Subcutaneous adipose tissue (tissue), 4 donors: ENCODE measurements around the gene ROGDI. TPM values are rescaled to one million over a fixed set of nuclear protein-coding genes. Genes with fewer than 3 reads are reported as not detected.

ENCODE experiments used
- CTCF ChIP-seq: fragments of 450-650 bp; IDR thresholded peaks from one replicate; pipeline ENCODE4 v1.5.1; 2016; ENCODE audit warnings: low read depth, mild to moderate bottlenecking, control low read depth, antibody characterized with exemption, moderate library complexity
- total RNA-seq, 4 donors: library from RNA; depleted of rRNA; stranded (reverse); fragments of >200 nt; gene quantifications; one replicate each; pipeline ENCODE4 v1.1.0, GENCODE V29; 2016

ROGDI gene
- total RNA-seq, 4 donors from 2014 or later = 4.2 to 8.8 (median 5.5) TPM

GRCh38 chr16:4780235-4780634 lies 22.2 kb downstream of the ROGDI start:
- no peak for TF ChIP-seq CTCF

DNA sequence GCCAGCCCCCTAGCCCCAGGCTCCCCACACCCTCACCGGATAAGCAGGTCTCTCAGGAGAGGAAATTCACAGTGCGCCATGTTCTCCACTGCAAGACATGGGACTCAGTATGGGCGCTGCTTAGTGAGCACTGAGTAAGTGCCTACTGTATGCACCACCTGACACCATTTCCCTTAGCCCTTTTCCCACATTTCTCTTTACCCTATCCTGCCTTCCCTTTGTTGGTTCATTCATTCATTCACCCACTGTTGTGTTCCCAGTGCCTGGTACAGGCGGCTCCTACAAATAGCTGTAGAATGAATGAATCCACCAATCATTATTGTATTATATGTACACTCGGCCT lies 24.4 kb downstream of the ROGDI start:
- no peak for TF ChIP-seq CTCF

GRCh38 chr16:4777339-4778049 lies 24.9 kb downstream of the ROGDI start:
- no peak for TF ChIP-seq CTCF

DNA sequence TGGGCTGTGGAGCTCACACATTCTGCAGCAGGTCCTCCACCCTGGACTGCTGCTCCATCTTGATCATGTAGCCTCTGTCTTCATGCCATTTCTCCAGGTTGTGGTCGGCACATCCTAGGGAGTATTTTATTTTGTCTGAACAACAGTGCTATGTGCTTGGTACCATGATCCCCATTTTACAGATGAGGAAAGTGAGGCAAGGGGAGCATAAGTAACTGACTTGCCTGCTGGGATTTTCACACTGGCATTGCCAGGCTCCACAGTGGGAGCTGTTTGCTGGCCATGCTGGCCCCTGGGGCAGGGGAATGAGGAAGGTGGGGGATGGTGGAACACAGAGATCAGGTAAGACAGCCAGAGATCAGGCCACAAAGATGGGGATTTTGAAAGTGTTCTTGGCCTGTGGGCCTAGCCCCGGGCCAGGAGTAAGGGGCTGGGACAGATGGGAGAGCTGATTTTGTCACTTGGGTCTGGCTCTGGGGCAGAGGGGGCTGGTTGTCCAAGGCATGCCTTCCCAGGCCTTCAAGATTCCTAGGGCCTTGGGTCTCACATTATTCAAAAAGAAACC lies 26.2 kb downstream of the ROGDI start:
- TF ChIP-seq CTCF = no peak

DNA sequence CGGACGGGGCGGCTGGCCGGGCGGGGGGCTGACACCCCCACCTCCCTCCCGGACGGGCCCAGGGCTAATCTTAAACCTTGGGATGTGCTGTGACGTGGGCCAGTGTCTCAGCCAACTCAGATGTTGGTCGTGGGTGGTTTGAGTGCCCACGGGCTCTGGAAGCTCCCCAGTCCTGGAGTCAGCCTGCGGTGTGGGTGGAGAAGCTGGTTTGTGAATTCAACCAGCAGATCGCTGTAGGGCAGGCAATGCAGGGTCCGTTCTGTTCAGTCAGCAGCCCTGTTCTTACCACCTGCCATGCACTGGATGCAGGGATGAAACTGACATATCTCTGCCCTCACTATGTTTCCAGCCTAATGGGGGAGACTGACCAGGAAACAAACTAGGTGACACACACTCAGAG lies 27.4 kb downstream of the ROGDI start:
- no peak for TF ChIP-seq CTCF

DNA sequence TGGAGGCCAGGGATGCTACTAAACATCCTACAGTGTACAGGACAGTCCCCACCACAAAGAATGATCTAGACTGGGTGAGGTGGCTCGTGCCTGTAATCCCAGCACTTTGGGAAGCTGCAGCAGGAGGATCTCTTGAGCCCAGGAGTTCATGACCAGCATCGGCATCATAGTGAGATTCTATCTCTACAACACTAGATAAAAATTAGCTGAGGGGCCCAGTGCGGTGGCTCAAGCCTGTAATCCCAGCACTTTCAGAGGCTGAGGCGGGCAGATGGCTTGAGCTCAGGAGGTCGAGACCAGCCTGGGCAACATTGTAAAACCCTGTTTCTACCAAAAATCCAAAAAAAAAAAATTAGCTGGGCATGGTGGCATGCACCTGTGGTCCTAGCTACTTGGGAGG lies 30.1 kb downstream of the ROGDI start:
- TF ChIP-seq CTCF = no peak

- no peak for TF ChIP-seq CTCF
Measured at GRCh38 chr16:4771646-4772045, 30.8 kb downstream of the ROGDI start.
